GM12872 (cell line): ENCODE data around the gene TRAF7.

Experiments used
- CTCF ChIP-seq: IDR thresholded peaks from 3 replicates; pipeline ENCODE4 v1.5.1; 2011; ENCODE audit warnings: low read depth, mild to moderate bottlenecking, low read length, moderate library complexity; ENCODE audit not compliant: insufficient read depth

The TRAF7 gene

GRCh38 chr16:2195322-2196161 lies 40.0 kb downstream of the TRAF7 start:
- no peak for TF ChIP-seq CTCF

GRCh38 chr16:2196162-2196980 lies 40.8 kb downstream of the TRAF7 start, which contains the start of gene CASKIN1:
Gene CASKIN1 (minus strand): TSS chr16:2196605. CDS start chr16:2196432, 173 bp downstream.
- no peak for TF ChIP-seq CTCF

- no peak for TF ChIP-seq CTCF
These were observed 41.5 kb downstream of the TRAF7 start for GRCh38 chr16:2196981-2197511.

GRCh38 chr16:2197765-2198164 lies 42.2 kb downstream of the TRAF7 start:
- TF ChIP-seq CTCF = no peak

- TF ChIP-seq CTCF = no peak
These were observed 42.7 kb downstream of the TRAF7 start for GRCh38 chr16:2198283-2198682.

- TF ChIP-seq CTCF = no peak
These were observed 43.5 kb downstream of the TRAF7 start for GRCh38 chr16:2199095-2199494.

- TF ChIP-seq CTCF = no peak
These were observed 44.1 kb downstream of the TRAF7 start for GRCh38 chr16:2199621-2200139.
